Fibroblast of mammary gland (primary cell): Measurements from ENCODE around the gene VSTM4.

Experiments used
- DNase-seq: peaks from one replicate; pipeline ENCODE4 v3.0.0-alpha.2; 2010; ENCODE audit warnings: low read depth
- H3K4me3 ChIP-seq: 2 replicates; pipeline ENCODE4 v1.5.1; 2011; ENCODE audit warnings: low read depth, mild to moderate bottlenecking, low read length, moderate library complexity; ENCODE audit not compliant: control insufficient read depth
- TF ChIP-seq, protein P1 (sequence below): conservative IDR thresholded peaks from 2 replicates; pipeline ENCODE4 v1.5.1; 2011; ENCODE audit warnings: low read depth, low read length, inconsistent platforms; ENCODE audit not compliant: control insufficient read depth, insufficient read depth

VSTM4 gene

DNA sequence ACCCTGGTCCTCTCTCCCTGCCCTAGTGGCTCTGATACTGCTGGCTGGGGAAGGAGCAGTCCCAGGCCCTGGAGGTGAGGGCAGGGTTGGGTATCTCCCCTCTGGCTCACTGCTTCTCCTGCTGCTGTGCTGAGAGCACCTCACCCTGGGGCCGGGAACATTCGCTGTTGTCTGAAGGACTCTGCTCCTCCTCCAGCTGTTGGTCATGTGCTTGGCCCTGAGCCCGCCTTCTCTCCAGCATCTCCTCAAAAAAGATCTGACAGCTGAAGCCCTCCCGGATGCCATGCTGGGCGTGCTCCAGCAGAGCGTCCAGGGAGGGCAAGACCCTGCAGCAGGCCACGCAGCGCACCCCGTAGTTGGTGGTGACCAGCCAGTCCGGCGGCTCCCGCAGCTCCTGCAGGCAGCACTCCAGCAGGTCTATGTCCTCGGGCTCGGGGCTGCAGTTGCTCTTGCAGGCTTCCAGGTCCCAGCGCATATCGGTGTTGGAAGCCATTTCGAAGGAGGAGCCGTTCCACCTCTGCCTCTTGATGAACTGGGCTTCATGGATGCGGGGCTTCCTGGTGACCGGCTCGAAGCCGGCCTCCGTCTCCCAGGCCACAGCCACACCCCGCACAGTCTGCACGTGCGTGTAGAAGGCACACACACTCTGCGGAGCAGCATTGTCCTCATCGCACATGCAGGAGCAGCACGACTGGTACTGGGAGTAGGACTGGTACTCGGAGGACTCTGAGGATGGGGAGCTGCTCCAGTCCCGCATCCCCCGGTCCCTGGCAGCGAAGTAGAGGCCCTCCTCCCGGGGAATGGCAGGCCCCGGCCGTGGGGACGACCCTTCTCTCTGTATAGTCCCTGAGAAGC is 16.4 kb upstream of the VSTM4 start:
- DNase-seq, result no peak
- TF ChIP-seq, protein P1, sequence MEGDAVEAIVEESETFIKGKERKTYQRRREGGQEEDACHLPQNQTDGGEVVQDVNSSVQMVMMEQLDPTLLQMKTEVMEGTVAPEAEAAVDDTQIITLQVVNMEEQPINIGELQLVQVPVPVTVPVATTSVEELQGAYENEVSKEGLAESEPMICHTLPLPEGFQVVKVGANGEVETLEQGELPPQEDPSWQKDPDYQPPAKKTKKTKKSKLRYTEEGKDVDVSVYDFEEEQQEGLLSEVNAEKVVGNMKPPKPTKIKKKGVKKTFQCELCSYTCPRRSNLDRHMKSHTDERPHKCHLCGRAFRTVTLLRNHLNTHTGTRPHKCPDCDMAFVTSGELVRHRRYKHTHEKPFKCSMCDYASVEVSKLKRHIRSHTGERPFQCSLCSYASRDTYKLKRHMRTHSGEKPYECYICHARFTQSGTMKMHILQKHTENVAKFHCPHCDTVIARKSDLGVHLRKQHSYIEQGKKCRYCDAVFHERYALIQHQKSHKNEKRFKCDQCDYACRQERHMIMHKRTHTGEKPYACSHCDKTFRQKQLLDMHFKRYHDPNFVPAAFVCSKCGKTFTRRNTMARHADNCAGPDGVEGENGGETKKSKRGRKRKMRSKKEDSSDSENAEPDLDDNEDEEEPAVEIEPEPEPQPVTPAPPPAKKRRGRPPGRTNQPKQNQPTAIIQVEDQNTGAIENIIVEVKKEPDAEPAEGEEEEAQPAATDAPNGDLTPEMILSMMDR, result no peak

GRCh38 chr10:49129376-49129775 is 14.1 kb upstream of the VSTM4 start:
- TF ChIP-seq, protein P1, result no peak
- no peak overlapping the region for H3K4me3 ChIP-seq
- no peak for DNase-seq

More for the DNA sequence above, 16.4 kb upstream of the VSTM4 start:
- no peak overlapping the region for H3K4me3 ChIP-seq

- TF ChIP-seq, protein P1, result no peak
- no peak overlapping the region for H3K4me3 ChIP-seq
- DNase-seq, result no peak
Measured at GRCh38 chr10:49128854-49129253, 13.5 kb upstream of the VSTM4 start.

- no peak overlapping the region for H3K4me3 ChIP-seq
- TF ChIP-seq, protein P1, result no peak
- DNase-seq, result no peak
Measured at GRCh38 chr10:49123981-49124950, 8.9 kb upstream of the VSTM4 start.

DNA sequence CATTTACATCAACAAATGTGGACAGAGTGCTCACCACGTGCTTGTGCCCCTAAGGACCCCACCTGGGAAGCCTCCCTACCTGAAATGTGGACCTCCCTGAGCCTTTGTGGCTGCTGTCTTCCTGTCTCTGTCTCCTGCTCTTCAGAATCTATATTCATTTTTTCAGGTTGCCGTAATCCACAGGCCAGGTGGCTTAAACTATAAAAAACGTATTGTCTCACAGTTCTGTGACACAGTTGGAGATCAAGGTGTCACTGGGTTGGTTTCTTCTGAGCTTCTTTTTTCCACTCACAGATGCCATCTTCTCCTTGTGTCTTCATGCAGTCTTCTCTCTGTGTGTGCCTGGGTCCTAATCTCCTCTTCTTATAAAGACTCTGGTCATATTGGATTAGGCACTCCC is 5.6 kb upstream of the VSTM4 start:
- no peak overlapping the region for H3K4me3 ChIP-seq
- TF ChIP-seq, protein P1, result no peak
- DNase-seq, result no peak

DNA sequence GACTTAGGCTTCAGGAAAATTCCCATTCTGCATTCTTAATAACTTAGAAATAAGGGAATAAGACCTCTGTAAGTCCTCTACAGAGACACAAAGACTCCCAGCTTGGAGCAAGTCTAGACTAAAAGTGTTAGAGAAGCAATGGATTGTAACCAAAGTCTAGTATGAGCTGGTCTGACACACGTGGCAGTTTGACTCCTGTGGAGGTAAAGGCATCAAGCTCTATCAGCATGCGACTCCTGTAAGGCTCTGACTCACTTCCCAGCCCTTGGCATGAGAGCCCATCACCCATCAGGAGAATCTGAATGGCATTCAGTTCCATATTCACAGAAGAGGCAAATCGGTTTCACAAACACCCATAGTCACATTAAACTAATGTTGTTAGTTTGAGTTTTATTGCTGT is 4.4 kb upstream of the VSTM4 start:
- DNase-seq, result no peak
- TF ChIP-seq, protein P1, result no peak
- H3K4me3 ChIP-seq, result no peak overlapping the region
